Measurements from ENCODE around the gene APOL2.

APOL2 gene

DNA sequence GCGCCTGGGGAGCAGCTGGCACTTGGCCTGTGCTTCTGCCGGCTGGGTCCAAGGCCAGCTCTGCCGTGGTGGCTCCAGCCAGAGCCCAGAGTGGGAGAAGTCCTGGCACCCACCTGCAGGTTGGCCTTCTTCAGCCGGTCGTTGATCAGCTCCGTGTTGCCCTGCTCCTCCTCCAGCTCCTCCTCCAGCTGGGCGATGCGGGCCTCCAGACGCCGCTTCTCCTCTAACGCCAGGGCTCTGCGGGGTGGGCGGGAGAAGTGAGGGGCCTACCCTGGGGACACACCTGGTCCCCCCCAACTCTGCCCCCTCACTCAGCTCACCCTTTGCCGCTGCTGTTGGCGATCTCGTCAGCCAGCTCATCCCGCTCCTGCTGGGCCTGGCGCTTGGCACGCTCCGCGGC is 46.2 kb upstream of the APOL2 start:
- H3K27ac ChIP-seq, result no peak overlapping the region
- TF ChIP-seq, protein P1, sequence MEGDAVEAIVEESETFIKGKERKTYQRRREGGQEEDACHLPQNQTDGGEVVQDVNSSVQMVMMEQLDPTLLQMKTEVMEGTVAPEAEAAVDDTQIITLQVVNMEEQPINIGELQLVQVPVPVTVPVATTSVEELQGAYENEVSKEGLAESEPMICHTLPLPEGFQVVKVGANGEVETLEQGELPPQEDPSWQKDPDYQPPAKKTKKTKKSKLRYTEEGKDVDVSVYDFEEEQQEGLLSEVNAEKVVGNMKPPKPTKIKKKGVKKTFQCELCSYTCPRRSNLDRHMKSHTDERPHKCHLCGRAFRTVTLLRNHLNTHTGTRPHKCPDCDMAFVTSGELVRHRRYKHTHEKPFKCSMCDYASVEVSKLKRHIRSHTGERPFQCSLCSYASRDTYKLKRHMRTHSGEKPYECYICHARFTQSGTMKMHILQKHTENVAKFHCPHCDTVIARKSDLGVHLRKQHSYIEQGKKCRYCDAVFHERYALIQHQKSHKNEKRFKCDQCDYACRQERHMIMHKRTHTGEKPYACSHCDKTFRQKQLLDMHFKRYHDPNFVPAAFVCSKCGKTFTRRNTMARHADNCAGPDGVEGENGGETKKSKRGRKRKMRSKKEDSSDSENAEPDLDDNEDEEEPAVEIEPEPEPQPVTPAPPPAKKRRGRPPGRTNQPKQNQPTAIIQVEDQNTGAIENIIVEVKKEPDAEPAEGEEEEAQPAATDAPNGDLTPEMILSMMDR (IDR thresholded peaks at IDR 0.05), result no peak
- no peaks in the 10 kb centered on the region for H3K36me3 ChIP-seq (ENCODE audit: control insufficient read depth, insufficient read depth, low read length)
- no peaks in the 10 kb centered on the region for H3K4me1 ChIP-seq
- H3K27me3 ChIP-seq (ENCODE audit: control insufficient read depth, insufficient read depth, low read length), result no peaks in the 10 kb centered on the region
- H3K9me3 ChIP-seq (ENCODE audit: control insufficient read depth, low read length), result no peaks in the 10 kb centered on the region
- H3K4me2 ChIP-seq (ENCODE audit: low read length), result no peak overlapping the region
- no peak overlapping the region for H3K4me3 ChIP-seq (ENCODE audit: low read depth, low read length)
- no peak overlapping the region for H2AFZ ChIP-seq
- no peaks in the 10 kb centered on the region for H3K79me2 ChIP-seq
- H3K9ac ChIP-seq, result no peak overlapping the region

DNA sequence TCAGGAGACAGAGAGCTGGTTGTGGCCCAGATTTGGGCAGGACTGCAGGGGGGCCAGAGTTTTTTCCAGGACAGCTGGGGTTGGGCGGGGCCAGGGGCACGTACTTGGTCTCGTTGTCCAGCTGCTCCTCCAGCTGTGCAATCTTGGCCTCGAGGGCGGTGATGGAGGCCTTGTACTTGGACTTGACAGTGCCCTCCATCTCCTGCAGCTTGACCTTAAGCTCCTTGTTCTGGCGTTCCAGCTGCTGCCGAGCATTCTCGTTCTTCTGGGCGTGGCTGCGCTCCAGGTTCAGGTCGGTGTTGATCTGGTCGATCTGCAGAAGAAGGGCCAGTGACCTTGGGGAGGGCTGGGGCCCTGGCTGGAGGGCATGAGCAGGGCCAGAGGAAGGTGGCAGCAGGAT is 45.7 kb upstream of the APOL2 start:
- no peaks in the 10 kb centered on the region for H3K79me2 ChIP-seq
- no peaks in the 10 kb centered on the region for H3K9me3 ChIP-seq (ENCODE audit: control insufficient read depth, low read length)
- H3K4me1 ChIP-seq, result no peaks in the 10 kb centered on the region
- no peak overlapping the region for H2AFZ ChIP-seq
- no peaks in the 10 kb centered on the region for H3K36me3 ChIP-seq (ENCODE audit: control insufficient read depth, insufficient read depth, low read length)
- no peak overlapping the region for H3K9ac ChIP-seq
- H3K4me2 ChIP-seq (ENCODE audit: low read length), result no peak overlapping the region
- no peak overlapping the region for H3K4me3 ChIP-seq (ENCODE audit: low read depth, low read length)
- H3K27me3 ChIP-seq (ENCODE audit: control insufficient read depth, insufficient read depth, low read length), result no peaks in the 10 kb centered on the region
- TF ChIP-seq, protein P1 (IDR thresholded peaks at IDR 0.05), result no peak
- no peak overlapping the region for H3K27ac ChIP-seq

DNA sequence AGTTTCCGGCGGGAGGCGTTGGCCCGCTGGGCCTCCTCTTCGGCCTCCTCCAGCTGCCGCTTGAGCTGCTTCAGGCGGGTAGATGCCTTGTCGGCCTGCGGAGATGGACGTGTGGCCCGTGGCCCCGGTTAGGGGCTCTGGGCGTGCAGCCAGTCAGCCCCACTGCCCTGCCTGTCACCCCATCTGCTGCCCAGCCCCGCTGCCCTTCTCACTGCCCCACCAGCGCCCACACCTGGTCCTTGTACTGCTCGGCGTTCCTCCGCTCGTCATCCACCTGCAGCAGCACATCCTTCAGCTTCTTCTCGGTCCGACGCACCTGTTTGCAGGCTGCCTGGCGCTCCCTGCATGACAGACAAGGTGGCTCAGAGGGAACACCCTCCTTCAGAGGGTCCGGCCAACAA is 44.8 kb upstream of the APOL2 start:
- no peak overlapping the region for H3K4me2 ChIP-seq (ENCODE audit: low read length)
- no peak overlapping the region for H3K4me3 ChIP-seq (ENCODE audit: low read depth, low read length)
- no peak overlapping the region for H2AFZ ChIP-seq
- H3K79me2 ChIP-seq, result no peaks in the 10 kb centered on the region
- H3K27ac ChIP-seq, result no peak overlapping the region
- TF ChIP-seq, protein P1 (IDR thresholded peaks at IDR 0.05), result no peak
- no peaks in the 10 kb centered on the region for H3K36me3 ChIP-seq (ENCODE audit: control insufficient read depth, insufficient read depth, low read length)
- H3K9me3 ChIP-seq (ENCODE audit: control insufficient read depth, low read length), result no peaks in the 10 kb centered on the region
- no peaks in the 10 kb centered on the region for H3K27me3 ChIP-seq (ENCODE audit: control insufficient read depth, insufficient read depth, low read length)
- H3K9ac ChIP-seq, result no peak overlapping the region
- H3K4me1 ChIP-seq, result no peaks in the 10 kb centered on the region

- Histone ChIP-seq H3K9me3 (ENCODE audit: control insufficient read depth, low read length) (no peaks in the 10 kb centered on the region), H3K27me3 (ENCODE audit: control insufficient read depth, insufficient read depth, low read length) (no peaks in the 10 kb centered on the region), H3K36me3 (ENCODE audit: control insufficient read depth, insufficient read depth, low read length) (no peaks in the 10 kb centered on the region), H3K4me1 (no peaks in the 10 kb centered on the region), H3K4me3 (ENCODE audit: low read depth, low read length) (no peak overlapping the region), H2AFZ (no peak overlapping the region), H3K9ac (no peak overlapping the region), H3K27ac (no peak overlapping the region), H3K4me2 (ENCODE audit: low read length) (no peak overlapping the region), H3K79me2 (no peaks in the 10 kb centered on the region)
- TF ChIP-seq, protein P1 (IDR thresholded peaks at IDR 0.05), result no peak
Observed at GRCh38 chr22:36282328-36282831, 43.1 kb upstream of the APOL2 start.

DNA sequence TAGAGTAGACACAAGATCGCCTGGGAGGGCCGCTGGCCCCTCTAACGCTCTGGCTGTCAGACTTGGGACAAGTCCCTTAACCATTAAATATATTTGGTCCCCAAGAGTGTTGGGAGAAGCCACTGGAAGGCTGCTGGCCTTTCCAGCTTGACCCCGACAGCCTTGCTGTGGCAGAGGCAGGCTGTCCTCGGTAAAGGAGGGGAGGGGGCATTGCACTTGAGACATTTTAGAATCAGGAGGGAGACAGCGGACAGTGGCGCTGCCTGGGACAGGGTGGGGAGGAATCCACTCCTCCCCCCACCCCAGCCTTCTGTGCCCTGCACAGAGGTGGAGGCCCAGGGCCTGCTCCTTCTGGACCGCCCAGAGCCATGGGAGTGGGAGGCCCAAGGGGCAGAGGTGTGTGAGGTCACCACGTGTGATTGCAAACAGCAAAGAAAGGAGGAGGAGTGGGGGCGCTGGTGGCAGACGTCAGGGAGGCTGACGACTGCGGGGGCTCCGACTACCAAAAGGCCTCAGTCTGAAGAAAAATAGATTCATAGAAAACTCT is 42.5 kb upstream of the APOL2 start:
- H3K4me2 ChIP-seq (ENCODE audit: low read length), result no peak overlapping the region
- no peaks in the 10 kb centered on the region for H3K27me3 ChIP-seq (ENCODE audit: control insufficient read depth, insufficient read depth, low read length)
- no peak overlapping the region for H2AFZ ChIP-seq
- no peaks in the 10 kb centered on the region for H3K9me3 ChIP-seq (ENCODE audit: control insufficient read depth, low read length)
- H3K79me2 ChIP-seq, result no peaks in the 10 kb centered on the region
- H3K4me1 ChIP-seq, result no peaks in the 10 kb centered on the region
- H3K9ac ChIP-seq, result no peak overlapping the region
- TF ChIP-seq, protein P1 (IDR thresholded peaks at IDR 0.05), result no peak
- H3K27ac ChIP-seq, result no peak overlapping the region
- no peaks in the 10 kb centered on the region for H3K36me3 ChIP-seq (ENCODE audit: control insufficient read depth, insufficient read depth, low read length)
- H3K4me3 ChIP-seq (ENCODE audit: low read depth, low read length), result no peak overlapping the region

Measured in parathyroid adenoma (tissue), 2 donors.